HG03469 (cell line): ENCODE data around the gene DMKN.

Source experiments
- ATAC-seq: cut with Tn5 transposase; IDR thresholded peaks from one replicate; pipeline ENCODE4 v1.9.1; 2021; ENCODE audit warnings: mild to moderate bottlenecking, moderate library complexity, moderate number of reproducible peaks; ENCODE audit not compliant: unreplicated experiment

The DMKN gene

GRCh38 chr19:35528218-35529038, 15.0 kb upstream of the DMKN start, which contains the start of gene SBSN:
TSS of gene SBSN (minus strand) at chr19:35528311. CDS start at chr19:35528281, 30 bp downstream.
- ATAC-seq, result no peak

- no peak for ATAC-seq
Observed at GRCh38 chr19:35525873-35526272, 12.4 kb upstream of the DMKN start.

GRCh38 chr19:35524181-35524837, 10.9 kb upstream of the DMKN start:
- no peak for ATAC-seq

GRCh38 chr19:35522745-35523327, 9.4 kb upstream of the DMKN start:
- no peak for ATAC-seq

GRCh38 chr19:35521124-35521743, 7.8 kb upstream of the DMKN start:
- ATAC-seq, result no peak

GRCh38 chr19:35519291-35519690, 5.8 kb upstream of the DMKN start:
- ATAC-seq, result no peak

- ATAC-seq, result no peak
Observed at GRCh38 chr19:35518313-35518712, 4.9 kb upstream of the DMKN start.

GRCh38 chr19:35517342-35517741, 3.9 kb upstream of the DMKN start:
- ATAC-seq, result no peak

- ATAC-seq, result no peak
Observed at GRCh38 chr19:35516310-35516709, 2.9 kb upstream of the DMKN start.

- no peak for ATAC-seq
Observed at GRCh38 chr19:35514282-35514809, 897 bp upstream of the DMKN start.

GRCh38 chr19:35512831-35513627, 420 bp downstream of the DMKN start:
- no peak for ATAC-seq

GRCh38 chr19:35511337-35511736, 2.1 kb downstream of the DMKN start:
- no peak for ATAC-seq

GRCh38 chr19:35510626-35510964, 2.9 kb downstream of the DMKN start:
- no peak for ATAC-seq

- no peak for ATAC-seq
Observed at GRCh38 chr19:35509861-35510625, 3.4 kb downstream of the DMKN start.

GRCh38 chr19:35509018-35509652, 4.3 kb downstream of the DMKN start:
- ATAC-seq, result no peak

GRCh38 chr19:35508129-35508528, 5.3 kb downstream of the DMKN start:
- ATAC-seq, result no peak

- ATAC-seq, result no peak
Observed at GRCh38 chr19:35507561-35507960, 5.9 kb downstream of the DMKN start.

- ATAC-seq, result no peak
Observed at GRCh38 chr19:35506011-35506410, 7.4 kb downstream of the DMKN start.

GRCh38 chr19:35502751-35503150, 10.7 kb downstream of the DMKN start:
- ATAC-seq, result no peak
